A549 (cell line): ENCODE measurements around the gene PVALEF.

Experiments
- EP300 ChIP-seq, 2 experiments: fragments of >200 bp; sonication (Bioruptor Twin); formaldehyde crosslinking; IDR thresholded peaks; 2 replicates in 1 of 2; 3 replicates in 1 of 2; pipeline ENCODE4 v1.6.1; 2016 to 2017
- MYC ChIP-seq: IDR thresholded peaks from 2 replicates; pipeline ENCODE4 v1.6.1; 2012; ENCODE audit warnings: mild to moderate bottlenecking, inconsistent platforms, low read length, improper control_type of control experiment, borderline replicate concordance
- PBX3 ChIP-seq: IDR thresholded peaks from 2 replicates; pipeline ENCODE4 v1.6.1; 2012
- POLR2A ChIP-seq: IDR thresholded peaks from 2 replicates; pipeline ENCODE4 v1.6.1; 2012; ENCODE audit warnings: mild to moderate bottlenecking, low read length
- TP53 ChIP-seq: fragments of 250-450 bp; sonication (Bioruptor Pico); IDR thresholded peaks from 2 replicates; pipeline ENCODE4 v1.5.0; 2021; ENCODE audit warnings: mild to moderate bottlenecking, moderate library complexity

- TF ChIP-seq EP300 (IDR thresholded peaks at IDR 0.05): no peak
- TF ChIP-seq PBX3: no peak
- no peak for TF ChIP-seq POLR2A
- TF ChIP-seq TP53: no peak
- no peak for TF ChIP-seq MYC
These were observed 64.3 kb downstream of the PVALEF start for GRCh38 chr17:81229666-81229920.
